ENCODE measurements around the gene TRPV6. TPM values are rescaled to one million over a fixed set of nuclear protein-coding genes. Genes with fewer than 3 reads are reported as not detected.

TRPV6 gene
- total RNA-seq, 1 donor from 2014 or later = 6.2 TPM

DNA sequence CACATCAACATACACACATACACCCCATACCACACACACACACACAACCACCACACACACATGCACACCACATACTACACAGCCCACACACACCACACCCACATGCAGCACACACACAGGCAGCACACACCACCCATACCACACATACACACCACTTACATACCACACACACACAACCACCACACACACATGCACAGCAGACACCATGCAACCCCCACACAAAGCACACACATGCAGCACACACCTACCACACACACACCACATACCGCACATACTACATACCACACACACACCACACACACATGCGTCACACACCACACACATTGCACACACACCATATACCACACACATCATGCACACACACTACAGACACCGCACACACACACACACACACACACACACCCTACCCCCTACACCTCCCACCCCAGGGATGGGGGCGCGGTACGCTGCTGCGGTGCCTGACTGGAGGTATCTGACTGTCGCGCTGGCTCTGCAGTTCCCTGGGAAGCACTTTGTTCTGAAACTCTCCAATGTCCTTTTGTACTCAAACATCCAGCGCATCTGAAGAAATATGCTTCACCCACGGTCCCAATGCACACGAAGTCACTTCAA is 5.4 kb upstream of the TRPV6 start:
- Mint-ChIP-seq H3K9me3 (ENCODE audit: low read depth) (no peaks in the 10 kb centered on the region), H3K36me3 (ENCODE audit: insufficient read depth) (no peaks in the 10 kb centered on the region), H3K4me1 (ENCODE audit: low read depth) (peaks cover 13% of the 10 kb centered on the region), H3K4me3 (ENCODE audit: low read depth) (no peak overlapping the region), H3K27me3 (peaks cover 28% of the 10 kb centered on the region), H3K27ac (no peak overlapping the region)
- no peak for DNase-seq (ENCODE audit: low spot score, unreplicated experiment)
- TF ChIP-seq CTCF (IDR thresholded peaks at IDR 0.05; ENCODE audit: unreplicated experiment) = no peak

DNA sequence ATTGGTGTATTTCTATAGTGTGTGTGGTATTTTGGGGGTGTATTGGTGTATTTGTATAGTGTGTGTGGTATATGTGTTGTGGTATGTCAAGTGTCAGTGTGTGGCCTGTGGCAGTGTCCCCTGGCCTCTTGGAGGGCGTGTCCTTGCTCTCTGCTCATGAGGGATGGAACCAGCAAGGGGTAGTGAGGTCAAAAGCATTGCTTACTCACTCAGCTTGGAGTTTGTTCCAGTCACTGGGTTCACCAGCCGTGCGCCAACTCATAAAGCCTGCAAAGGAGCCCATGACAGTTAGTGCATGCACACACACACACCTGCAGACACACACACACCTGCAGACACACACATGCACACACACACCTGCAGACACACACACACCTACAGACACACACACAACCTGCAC is 4.3 kb upstream of the TRPV6 start:
- TF ChIP-seq CTCF (IDR thresholded peaks at IDR 0.05; ENCODE audit: unreplicated experiment) = no peak

GRCh38 chr7:142887282-142888015 is 1.9 kb upstream of the TRPV6 start:
- DNase-seq (ENCODE audit: low spot score, unreplicated experiment) = no peak

More for the DNA sequence above, 4.3 kb upstream of the TRPV6 start:
- H3K9me3 Mint-ChIP-seq (ENCODE audit: low read depth) = no peaks in the 10 kb centered on the region
- H3K27me3 Mint-ChIP-seq = peaks cover 20% of the 10 kb centered on the region
- H3K36me3 Mint-ChIP-seq (ENCODE audit: insufficient read depth) = no peaks in the 10 kb centered on the region
- H3K27ac Mint-ChIP-seq = no peak overlapping the region
- no peak overlapping the region for H3K4me3 Mint-ChIP-seq (ENCODE audit: low read depth)
- no peak for DNase-seq (ENCODE audit: low spot score, unreplicated experiment)
- H3K4me1 Mint-ChIP-seq (ENCODE audit: low read depth) = peaks cover 17% of the 10 kb centered on the region

GRCh38 chr7:142886866-142887265 is 1.3 kb upstream of the TRPV6 start:
- no peak overlapping the region for H3K4me3 Mint-ChIP-seq (ENCODE audit: low read depth)
- H3K27me3 Mint-ChIP-seq = peaks cover 12% of the 10 kb centered on the region
- no peak for DNase-seq (ENCODE audit: low spot score, unreplicated experiment)
- no peaks in the 10 kb centered on the region for H3K9me3 Mint-ChIP-seq (ENCODE audit: low read depth)
- no peaks in the 10 kb centered on the region for H3K36me3 Mint-ChIP-seq (ENCODE audit: insufficient read depth)
- H3K4me1 Mint-ChIP-seq (ENCODE audit: low read depth) = peaks cover 18% of the 10 kb centered on the region
- TF ChIP-seq CTCF (IDR thresholded peaks at IDR 0.05; ENCODE audit: unreplicated experiment) = no peak
- H3K27ac Mint-ChIP-seq = no peak overlapping the region

More at GRCh38 chr7:142887282-142888015, 1.9 kb upstream of the TRPV6 start:
- Mint-ChIP-seq H3K27me3 (peaks cover 16% of the 10 kb centered on the region), H3K27ac (no peak overlapping the region), H3K4me1 (ENCODE audit: low read depth) (peaks cover 18% of the 10 kb centered on the region), H3K9me3 (ENCODE audit: low read depth) (no peaks in the 10 kb centered on the region), H3K4me3 (ENCODE audit: low read depth) (no peak overlapping the region), H3K36me3 (ENCODE audit: insufficient read depth) (no peaks in the 10 kb centered on the region)
- TF ChIP-seq CTCF (IDR thresholded peaks at IDR 0.05; ENCODE audit: unreplicated experiment) = no peak

DNA sequence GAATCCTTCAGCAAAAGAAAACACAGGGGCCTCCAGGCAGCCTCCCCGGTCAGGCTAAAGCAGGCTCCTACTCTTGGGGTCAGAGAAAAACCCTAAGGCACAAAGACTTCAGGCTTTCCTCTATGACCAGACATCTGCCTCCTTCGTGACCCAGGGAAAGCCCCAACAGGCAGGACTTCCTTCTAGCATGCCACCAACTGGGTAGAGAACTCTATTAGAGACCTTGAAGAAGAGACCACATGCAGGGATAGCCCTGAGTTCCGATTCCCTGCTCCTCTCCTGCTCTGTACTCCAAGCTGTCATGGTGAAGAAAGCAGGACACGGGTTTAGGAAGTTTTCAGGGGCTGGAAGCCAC is 1.3 kb downstream of the TRPV6 start:
- Mint-ChIP-seq H3K27ac (no peak overlapping the region), H3K27me3 (peaks cover 13% of the 10 kb centered on the region), H3K36me3 (ENCODE audit: insufficient read depth) (no peaks in the 10 kb centered on the region), H3K4me3 (ENCODE audit: low read depth) (no peak overlapping the region), H3K9me3 (ENCODE audit: low read depth) (peaks cover 4% of the 10 kb centered on the region), H3K4me1 (ENCODE audit: low read depth) (peaks cover 22% of the 10 kb centered on the region)
- no peak for DNase-seq (ENCODE audit: low spot score, unreplicated experiment)
- TF ChIP-seq CTCF (IDR thresholded peaks at IDR 0.05; ENCODE audit: unreplicated experiment) = no peak

Measured in progenitor cell of endocrine pancreas (in vitro differentiated cells).